ENCODE results near the gene SLC5A9. TPM values are rescaled to one million over a fixed set of nuclear protein-coding genes. Genes with fewer than 3 reads are reported as not detected.
A peak's percentile ranks its signal among the peaks of the same experiment; 100 is the strongest.
"Not testable (repeated sequence)": the region's sequence is repeated elsewhere in the genome, so short reads cannot be mapped to it uniquely, and the experiment has no call there.

SLC5A9 gene
- total RNA-seq, 1 donor from 2014 or later: 0.40 TPM

DNA sequence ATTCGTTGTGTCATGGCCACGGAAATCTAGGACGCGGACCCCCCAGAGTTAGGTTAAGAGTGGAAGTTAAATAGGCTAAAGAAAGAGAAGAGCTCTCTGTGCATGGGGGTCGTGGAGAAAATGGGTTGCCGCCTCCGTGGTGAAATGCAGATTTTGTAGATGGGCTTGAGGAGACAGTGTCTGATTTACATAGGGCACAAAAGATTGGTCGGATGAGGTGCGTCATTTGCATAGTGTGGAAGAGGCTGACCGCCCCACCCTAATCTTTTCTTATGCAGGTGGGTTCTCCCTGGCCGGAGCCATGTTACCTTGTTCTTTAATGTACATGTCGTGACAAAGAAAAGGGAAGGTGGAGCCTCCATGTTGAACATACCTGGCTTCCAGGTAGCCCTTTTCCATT is 14.3 kb upstream of the SLC5A9 start:
- no peak for DNase-seq (ENCODE audit: low spot score)
- no peak for ATAC-seq
- intact Hi-C loops (cut with DNase I): no loop called here

- intact Hi-C loops (cut with DNase I): no loop called here
- no peak for ATAC-seq
Measured at GRCh38 chr1:48208652-48209051, 13.9 kb upstream of the SLC5A9 start.

DNA sequence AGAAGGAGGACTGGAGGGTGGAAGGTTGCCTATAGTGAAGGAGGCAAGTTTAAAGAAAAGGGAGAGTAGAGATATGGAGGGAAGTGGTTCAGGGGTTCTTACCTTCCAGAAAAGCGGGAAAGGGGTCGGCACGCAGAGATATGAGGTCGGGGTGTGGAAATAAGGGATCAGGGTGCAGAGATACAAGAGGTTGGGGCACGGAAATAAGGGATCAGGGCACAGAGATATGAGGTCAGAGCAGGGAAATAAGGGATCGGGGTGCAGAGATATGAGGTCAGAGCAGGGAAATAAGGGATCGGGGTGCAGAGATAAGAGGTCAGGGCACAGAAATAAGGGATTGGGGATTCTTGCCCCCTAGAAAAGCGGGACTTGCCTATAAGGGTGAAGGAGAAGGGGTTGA is 9.1 kb upstream of the SLC5A9 start:
- ATAC-seq; intact Hi-C loops (cut with DNase I): not testable (repeated sequence)

More at GRCh38 chr1:48208652-48209051, 13.9 kb upstream of the SLC5A9 start:
- no peak for DNase-seq (ENCODE audit: low spot score)

GRCh38 chr1:48214366-48214765 is 8.2 kb upstream of the SLC5A9 start:
- DNase-seq (ENCODE audit: low spot score); ATAC-seq; intact Hi-C loops (cut with DNase I): not testable (repeated sequence)

More for the DNA sequence above, 9.1 kb upstream of the SLC5A9 start:
- DNase-seq (ENCODE audit: low spot score): not testable (repeated sequence)

GRCh38 chr1:48214820-48215219 is 7.7 kb upstream of the SLC5A9 start:
- intact Hi-C loops (cut with DNase I): no loop called here
- ATAC-seq: peak; percentile 65
- no peak for DNase-seq (ENCODE audit: low spot score)

DNA sequence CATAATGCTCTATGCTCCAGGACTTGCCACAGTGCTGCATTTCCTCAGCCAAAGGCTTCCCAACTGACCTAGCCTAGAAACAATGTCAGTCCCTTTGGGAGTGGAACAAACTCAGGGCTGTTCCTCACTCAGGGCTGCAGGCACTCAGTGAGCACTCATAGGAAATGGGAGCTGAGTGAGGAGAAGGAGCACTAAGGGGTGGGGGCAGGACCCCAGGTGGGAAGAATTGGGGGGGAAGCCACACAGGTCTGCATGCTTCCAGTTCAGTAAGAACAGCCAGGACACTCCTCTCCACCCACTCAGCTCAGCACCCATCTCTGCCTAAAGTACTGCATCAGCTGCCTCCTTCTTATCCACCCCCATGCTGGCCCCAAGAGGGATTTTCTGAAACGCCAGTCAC is 7.3 kb upstream of the SLC5A9 start:
- peak; percentile 62 for ATAC-seq
- DNase-seq (ENCODE audit: low spot score): no peak
- intact Hi-C loops (cut with DNase I): no loop called here

DNA sequence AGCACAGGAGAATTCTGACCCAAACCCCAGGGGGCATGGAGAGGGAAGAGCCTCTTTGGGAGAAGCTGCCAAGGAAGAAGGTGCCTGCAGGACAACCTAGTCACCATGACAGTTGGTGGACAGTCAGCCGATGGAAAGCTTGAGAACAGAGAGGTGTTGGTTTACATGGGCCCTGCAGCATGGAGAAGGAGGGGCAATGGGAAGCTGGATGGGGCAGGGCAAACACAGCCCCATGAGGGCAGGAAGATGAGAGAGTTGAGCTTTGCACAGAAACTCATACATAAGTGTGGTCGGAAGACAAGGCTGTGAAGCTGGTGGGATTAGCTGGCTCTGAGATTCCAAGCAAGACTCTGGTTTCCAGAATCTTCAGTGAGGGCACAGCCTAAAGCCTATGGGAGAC is 6.6 kb upstream of the SLC5A9 start:
- ATAC-seq (no peak), DNase-seq (ENCODE audit: low spot score) (no peak)
- intact Hi-C loops (cut with DNase I): no loop called here

- ATAC-seq: peak; percentile 42
- intact Hi-C loops (cut with DNase I): no loop called here
- DNase-seq (ENCODE audit: low spot score): no peak
Measured at GRCh38 chr1:48216313-48216712, 6.2 kb upstream of the SLC5A9 start.

GRCh38 chr1:48216941-48217340 is 5.6 kb upstream of the SLC5A9 start:
- DNase-seq (ENCODE audit: low spot score) (no peak), ATAC-seq (no peak)
- intact Hi-C loops (cut with DNase I): no loop called here

DNA sequence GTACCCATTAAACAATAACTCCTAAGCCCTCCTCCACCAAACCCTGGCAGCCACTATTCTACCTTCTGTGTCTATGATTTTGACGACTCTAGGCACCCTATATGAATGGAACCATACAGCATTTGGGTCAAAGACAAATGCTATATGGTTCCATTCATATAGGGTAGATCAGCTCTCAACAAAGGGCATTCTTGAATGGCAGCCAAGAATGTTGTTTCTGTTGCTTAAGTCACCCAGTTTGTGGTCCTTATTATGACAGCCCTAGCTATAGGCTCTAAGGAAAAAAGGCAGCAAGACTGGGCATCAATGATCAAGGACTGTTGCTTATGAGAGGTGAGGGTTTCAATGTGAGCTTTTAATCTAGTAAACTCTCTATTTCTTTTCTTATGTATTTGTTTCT is 4.7 kb upstream of the SLC5A9 start:
- ATAC-seq (no peak), DNase-seq (ENCODE audit: low spot score) (no peak)
- intact Hi-C loops (cut with DNase I): no loop called here

- DNase-seq (ENCODE audit: low spot score) (no peak), ATAC-seq (no peak)
- intact Hi-C loops (cut with DNase I): no loop called here
Measured at GRCh38 chr1:48219803-48220202, 2.7 kb upstream of the SLC5A9 start.

GRCh38 chr1:48221122-48221521 is 1.4 kb upstream of the SLC5A9 start:
- intact Hi-C loops (cut with DNase I): no loop called here
- no peak for DNase-seq (ENCODE audit: low spot score)
- ATAC-seq: no peak

DNA sequence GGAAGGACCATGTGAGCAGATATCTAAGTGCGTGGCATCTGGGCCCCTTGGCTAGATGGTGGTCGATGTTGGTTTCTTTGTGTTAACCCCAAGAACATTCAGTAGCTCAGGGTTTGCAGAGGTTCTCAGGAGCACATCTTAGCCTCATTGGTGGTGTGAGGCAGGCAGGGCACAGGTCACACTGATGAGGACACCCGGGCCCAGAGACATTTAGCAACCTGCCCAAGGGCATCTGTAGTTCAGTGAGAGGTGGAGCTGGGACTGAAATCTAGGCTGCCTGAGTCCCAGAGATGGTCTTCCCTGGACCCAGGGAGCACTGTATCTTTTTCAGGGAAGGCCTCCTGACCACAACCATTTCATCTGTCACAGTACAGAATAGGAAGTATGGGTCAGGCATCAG is 859 bp upstream of the SLC5A9 start:
- no peak for DNase-seq (ENCODE audit: low spot score)

DNA sequence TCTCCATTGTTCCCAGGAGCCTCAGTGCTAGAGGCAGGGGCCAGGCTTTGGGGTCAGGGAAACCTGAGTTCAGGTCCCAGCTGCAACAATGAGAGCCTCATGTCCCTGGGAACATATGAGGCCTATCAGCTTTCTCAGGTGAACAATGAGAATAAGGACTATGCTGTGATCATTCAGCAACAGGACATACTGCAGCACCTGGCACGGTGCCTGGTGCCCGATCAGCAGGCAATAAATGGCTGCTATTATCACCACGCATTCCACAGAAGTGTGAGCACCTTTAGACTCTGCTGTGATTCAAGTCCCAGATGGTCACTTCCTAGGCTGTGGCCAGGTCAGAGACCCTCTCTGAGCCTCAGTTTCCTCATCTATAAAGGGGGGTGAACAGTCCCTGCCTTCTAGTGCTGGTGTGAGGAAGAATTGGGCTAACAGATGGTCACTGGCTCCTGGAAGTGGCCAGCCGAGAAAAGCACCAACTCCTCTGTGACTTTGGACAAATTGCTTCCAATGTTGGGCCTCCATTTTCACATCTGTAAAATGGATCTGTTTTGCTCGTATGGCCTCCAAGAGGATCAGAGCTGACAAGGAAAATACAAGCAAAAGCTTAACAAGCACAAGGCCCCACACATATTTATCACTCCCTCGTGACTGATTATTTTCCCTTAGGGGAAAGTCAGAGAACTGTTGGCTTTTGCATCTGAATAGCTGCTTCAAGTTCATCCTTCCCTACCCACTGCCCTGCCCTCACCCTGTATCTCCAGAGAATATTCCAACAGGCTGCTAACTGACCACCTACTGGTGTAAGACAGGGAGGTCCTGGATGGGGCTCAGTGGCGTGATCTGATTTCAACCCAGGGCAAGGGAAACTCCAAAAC is 1.1 kb downstream of the SLC5A9 start:
- no peak for DNase-seq (ENCODE audit: low spot score)
- intact Hi-C loops (cut with DNase I): no loop called here
- ATAC-seq: no peak

More for the DNA sequence above, 859 bp upstream of the SLC5A9 start:
- no peak for ATAC-seq
- intact Hi-C loops (cut with DNase I): no loop called here

GRCh38 chr1:48224791-48225190 is 2.3 kb downstream of the SLC5A9 start:
- ATAC-seq (no peak), DNase-seq (ENCODE audit: low spot score) (no peak)
- intact Hi-C loops (cut with DNase I): no loop called here

GRCh38 chr1:48225579-48225978 is 3.1 kb downstream of the SLC5A9 start:
- intact Hi-C loops (cut with DNase I): no loop called here
- DNase-seq (ENCODE audit: low spot score) (no peak), ATAC-seq (no peak)

GRCh38 chr1:48227165-48228013 is 4.9 kb downstream of the SLC5A9 start:
- ATAC-seq (no peak), DNase-seq (ENCODE audit: low spot score) (no peak)
- intact Hi-C loops (cut with DNase I): no loop called here

DNA sequence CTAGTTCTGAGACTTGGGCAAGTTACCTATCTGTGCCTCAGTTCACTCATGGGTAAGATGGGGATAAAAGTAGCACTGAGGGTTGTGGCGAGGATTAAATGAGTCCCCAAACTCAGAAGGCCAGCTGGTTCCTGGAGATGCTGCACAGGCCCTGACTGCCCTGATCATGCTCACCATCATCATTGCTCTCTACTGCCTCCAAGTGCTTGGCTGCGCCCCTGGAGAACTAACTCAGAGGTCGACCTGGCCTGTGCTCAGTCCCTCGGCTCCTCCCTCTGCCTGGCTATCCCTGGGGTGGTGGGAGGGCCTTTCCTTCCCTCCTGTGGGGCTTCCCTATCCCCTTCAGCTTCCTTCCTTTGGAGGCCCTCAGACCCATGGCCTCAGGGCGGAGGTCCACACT is 5.6 kb downstream of the SLC5A9 start:
- DNase-seq (ENCODE audit: low spot score) (no peak), ATAC-seq (no peak)
- intact Hi-C loops (cut with DNase I): no loop called here

DNA sequence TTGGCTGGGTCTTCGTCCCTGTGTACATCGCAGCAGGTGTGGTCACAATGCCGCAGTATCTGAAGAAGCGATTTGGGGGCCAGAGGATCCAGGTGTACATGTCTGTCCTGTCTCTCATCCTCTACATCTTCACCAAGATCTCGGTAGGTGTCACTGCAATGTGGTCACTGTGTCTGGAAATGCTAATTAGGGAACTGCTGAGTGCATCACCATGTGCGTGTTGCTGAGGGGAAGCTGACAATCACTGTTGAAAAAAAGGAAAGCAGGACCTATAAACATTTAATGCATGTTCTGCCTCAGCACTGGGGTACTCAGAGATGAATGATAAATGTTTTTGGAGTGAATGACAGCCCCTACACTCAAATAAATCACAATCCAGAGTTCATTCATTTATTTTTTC is 6.8 kb downstream of the SLC5A9 start:
- DNase-seq (ENCODE audit: low spot score) (no peak), ATAC-seq (no peak)
- intact Hi-C loops (cut with DNase I): no loop called here

DNA sequence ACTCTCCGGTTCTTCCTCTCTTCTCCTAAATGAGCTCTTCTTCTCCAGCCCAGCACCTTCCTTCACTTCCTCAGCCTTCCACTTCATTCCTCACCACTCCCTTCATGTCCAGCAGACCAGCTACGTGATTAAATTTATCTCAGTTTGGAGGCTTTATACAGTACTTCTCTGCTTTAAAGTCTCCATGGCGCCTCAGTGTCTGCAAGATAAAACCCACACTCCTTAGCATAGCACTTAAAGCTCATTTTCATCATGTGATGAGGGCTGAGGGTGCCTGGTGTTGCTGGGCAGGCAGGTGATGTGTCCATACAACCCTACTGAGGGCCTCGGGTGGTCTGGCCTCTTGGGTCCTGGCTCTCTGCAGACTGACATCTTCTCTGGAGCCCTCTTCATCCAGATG is 7.7 kb downstream of the SLC5A9 start:
- DNase-seq (ENCODE audit: low spot score) (no peak), ATAC-seq (no peak)
- intact Hi-C loops (cut with DNase I): no loop called here
